H54 (cell line): ENCODE measurements around the gene TTC9.
A peak's percentile ranks its signal among the peaks of the same experiment; 100 is the strongest.

Source experiments
- DNase-seq: peaks from one replicate; pipeline ENCODE4 v3.0.0; 2011; ENCODE audit warnings: low spot score, mixed read lengths; ENCODE audit not compliant: insufficient read length
- FAIRE-seq: peaks from 3 replicates; lab custom pipeline; 2011; peaks lifted over from hg19 to GRCh38; lab: Jason Lieb, UNC
- POLR2A ChIP-seq: IDR thresholded peaks from 2 replicates; pipeline ENCODE4 v1.6.1; 2011; ENCODE audit warnings: low read depth, mild to moderate bottlenecking, low read length

TTC9 gene

DNA sequence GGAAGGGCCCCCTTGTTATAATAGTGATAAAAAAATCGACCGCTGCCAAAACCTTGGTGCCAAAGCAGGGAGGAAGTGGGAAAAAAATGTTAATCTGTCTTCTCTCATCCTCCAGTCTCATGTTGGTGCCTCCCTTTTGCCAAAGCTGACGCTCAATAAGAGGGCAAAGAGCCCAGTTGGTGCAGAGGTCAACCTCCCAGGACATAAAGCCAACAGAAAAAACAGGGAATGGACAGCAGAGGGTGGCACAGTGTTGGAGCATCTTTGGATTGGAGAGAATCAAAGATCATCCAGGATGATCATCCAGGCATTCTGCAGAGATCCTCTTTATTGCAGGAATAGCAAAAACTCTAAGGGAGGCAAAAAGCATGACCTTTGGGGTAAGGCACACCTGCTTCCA, 9.8 kb upstream of the TTC9 start:
- no peak for FAIRE-seq

DNA sequence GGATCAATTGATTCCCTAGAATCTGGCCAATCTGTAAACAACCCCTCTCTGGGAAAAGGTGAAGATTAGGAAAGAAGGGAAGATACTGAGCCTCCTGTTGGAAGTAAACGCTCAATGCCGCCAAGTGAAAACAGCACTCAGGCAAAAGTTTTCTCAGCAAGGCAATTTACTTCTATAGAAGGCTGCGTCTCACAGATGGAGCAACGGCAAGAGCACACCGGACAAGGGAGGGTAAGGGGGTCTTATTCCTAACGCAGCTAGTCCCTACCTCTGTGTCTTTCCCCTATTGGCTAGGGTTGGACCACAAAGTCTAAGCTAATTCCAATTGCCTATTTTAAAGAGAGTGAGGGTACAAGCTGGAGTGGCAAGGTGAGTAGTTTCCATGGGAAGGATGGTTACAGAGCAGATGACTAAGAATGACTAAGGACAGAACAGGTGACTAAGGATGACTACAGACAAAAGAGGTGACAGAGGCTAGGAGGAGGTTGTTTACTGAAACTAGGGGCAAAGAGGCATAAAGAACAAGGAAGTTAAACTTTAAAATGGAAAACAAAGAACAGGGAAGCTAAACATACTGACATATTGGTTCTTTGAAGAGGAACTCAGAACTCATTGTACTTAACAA, 5.6 kb upstream of the TTC9 start:
- no peak for TF ChIP-seq POLR2A
- FAIRE-seq (no peak), DNase-seq (no peak)

More for the DNA sequence above, 9.8 kb upstream of the TTC9 start:
- no peak for TF ChIP-seq POLR2A
- DNase-seq: no peak

DNA sequence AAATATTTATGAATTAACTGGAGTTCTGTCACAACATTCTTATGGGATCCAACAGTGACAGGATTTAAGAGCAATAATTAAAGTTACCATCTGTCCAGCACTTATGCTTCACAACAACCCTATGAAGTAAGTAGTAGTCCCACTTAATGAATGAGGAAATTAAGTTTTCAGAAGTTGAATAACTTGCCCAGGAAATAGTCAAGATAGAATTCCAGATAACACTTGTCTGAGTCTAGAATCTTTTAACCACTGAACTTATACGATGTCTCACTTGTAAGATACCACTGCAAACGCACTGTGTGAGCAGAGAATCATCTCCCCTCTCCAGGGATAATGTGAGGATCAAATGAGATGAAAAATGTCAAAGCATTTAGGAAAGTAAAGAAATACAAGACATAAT, 3.3 kb upstream of the TTC9 start:
- FAIRE-seq: no peak
- DNase-seq: no peak
- TF ChIP-seq POLR2A: no peak

DNA sequence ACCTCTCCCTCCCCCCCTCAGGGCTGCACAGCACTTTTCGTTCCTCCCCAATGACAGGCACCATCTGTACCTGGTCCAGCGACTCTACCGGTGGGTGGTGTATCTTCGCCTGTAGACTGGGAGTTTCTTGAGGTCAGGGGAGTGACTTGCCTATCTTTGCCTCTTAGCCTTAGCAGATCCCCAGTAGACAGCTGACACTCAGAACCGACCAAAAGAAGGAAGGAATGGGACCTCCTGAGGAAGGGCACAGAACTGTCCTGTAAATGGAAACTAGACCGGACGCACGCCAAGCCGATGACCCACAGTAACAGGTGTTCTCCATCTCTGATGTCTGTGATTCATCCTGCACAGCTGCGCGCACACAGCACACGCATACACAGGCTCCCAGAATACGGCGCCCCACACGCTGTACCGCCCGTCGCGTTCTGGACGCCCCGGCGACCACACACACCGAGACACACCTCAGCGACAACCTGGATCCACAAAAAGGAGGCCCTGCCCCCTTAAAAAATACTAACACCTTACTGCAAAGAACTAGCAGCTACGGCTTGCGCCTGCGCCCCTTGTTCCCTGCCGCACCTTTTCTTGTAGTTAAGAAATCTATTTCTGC, 673 bp upstream of the TTC9 start:
- peak; percentile 44 for DNase-seq
- no peak for FAIRE-seq
- TF ChIP-seq POLR2A: no peak

DNA sequence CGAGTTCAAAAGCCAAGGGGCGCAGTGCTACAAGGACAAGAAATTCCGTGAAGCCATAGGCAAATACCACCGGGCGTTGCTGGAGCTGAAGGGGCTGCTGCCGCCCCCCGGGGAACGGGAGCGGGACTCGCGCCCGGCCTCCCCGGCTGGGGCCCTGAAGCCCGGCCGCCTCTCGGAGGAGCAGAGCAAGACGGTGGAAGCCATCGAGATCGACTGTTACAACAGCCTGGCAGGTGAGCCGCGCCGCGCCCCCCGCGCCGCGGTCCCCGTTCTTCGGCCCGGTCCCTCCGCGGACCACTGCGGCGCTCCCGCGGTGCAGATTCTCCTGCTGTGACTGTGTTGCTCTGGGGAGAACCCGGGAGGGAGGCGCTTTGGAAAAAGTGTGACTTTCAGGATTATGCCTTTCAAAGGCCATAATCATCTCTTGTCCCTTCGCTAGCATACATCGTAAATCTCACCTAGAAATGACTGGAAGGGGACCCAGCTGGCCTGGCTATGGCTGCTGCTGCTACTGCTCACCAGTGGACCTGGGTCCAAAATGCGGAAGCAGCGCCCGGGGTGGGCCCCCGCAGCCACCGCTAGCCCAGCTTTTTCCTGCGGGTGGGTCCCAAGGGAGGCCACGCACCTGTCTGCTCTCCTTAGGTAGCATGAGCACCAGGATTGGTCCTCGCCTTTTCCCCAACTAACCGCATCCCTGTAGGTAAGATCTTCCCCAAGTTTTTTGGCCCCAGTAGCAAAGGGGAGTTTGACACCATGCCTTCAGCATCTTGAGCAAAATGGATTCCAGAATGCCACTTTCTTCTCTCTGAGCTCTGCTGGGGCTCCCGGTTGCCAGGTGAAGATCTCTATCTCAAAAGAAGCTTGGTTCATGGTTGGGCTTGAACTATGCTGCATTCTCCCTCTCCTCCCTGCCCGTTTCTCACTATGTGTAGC, 853 bp downstream of the TTC9 start:
- no peak for DNase-seq
- no peak for FAIRE-seq
- TF ChIP-seq POLR2A: no peak

DNA sequence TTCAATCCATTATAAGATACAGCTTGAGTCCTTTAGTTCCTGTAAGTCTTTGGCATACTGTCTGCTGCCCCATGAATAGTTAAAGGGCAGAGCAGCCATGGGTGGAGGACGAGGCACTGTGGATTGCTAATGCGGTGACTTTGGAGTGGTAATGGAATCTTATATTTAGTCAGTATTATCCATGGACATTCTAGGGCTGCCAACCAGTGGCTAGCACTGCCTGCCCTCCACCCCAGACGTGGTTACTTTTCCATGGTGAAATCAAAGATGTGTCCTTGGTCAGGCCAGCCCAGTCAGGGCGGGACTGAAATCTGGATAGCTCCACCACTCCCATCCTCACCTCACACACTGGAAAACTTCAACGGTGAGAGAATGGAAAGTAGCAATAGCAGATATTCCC, 2.3 kb downstream of the TTC9 start:
- TF ChIP-seq POLR2A: no peak
- no peak for DNase-seq
- no peak for FAIRE-seq

DNA sequence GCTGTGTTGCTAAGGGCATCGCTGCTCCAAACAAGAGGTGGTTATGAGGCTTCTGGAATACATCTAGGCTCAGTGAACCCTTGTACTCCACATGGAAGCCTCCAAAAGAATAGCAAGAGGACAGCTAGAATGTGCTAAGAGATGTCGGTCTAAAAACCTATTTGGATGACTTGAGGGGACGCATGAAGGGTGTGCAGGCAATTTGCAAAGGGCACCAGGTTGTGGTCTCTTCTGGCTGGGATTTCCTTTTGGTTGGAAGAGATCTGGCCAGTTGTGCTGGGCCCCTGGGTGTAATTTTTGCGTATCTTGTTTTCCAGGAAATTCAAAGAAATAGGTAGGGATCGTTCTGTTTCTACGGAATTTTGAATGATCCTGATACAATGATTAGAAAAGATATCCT, 4.2 kb downstream of the TTC9 start:
- no peak for TF ChIP-seq POLR2A
- DNase-seq (no peak), FAIRE-seq (no peak)

DNA sequence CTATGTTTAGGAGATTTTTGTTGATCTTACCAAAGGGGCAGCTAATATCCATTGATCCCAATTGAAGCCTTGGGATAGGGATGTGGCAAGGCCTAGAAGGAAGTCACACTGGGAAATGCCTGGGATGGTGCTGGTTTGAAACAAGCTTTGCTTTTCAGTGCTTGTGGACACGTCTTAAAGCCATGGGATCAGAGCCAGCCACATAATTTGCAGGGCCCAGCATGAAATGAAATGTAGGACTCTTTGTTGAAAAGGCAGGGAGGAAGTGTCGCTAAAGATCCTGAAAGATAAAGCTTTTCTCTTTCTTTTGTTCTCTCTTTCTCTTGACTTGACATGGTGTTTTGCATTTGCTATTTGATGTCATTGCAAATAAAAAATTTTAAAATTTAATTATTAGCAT, 5.0 kb downstream of the TTC9 start:
- DNase-seq (no peak), FAIRE-seq (no peak)
- no peak for TF ChIP-seq POLR2A

DNA sequence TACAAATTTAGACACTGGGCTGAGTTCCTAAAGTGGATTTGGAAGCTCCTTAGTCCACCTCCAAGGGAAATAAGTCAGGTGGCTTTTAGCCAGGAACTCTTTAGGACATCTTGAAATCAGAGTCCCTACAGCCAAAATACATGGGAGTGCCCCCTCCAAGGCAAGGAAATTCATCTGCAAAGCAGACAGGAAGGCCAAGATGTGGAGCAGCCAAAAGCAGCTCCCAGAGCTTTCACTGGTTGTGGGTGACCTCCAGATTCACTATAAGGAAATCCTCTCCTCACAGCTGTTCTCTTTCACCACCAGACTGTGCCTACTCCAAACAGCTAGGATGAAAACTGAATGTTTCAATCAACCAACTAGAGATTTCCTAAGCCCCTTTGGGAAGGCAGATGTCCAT, 6.6 kb downstream of the TTC9 start:
- TF ChIP-seq POLR2A: no peak
- FAIRE-seq (no peak), DNase-seq (no peak)

DNA sequence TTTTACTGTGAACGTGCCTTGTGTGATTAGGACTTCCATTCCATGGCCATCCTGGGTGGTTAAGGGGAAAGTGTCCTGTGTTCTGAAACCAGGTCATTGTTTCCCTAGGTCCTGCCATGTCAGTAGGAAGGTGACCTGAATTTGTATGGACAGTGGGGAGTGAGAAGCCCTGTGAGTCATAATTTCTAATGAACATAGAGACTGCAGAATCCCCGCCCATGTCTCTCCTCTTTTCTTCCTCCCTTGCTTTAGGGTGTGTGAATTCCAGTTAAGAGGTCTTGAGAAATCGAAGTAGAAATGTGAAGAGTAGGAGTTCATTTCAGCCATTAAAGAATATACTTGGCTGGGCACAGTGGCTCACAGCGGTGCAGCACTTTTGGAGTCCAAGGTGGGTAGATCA, 8.1 kb downstream of the TTC9 start:
- TF ChIP-seq POLR2A: no peak
- DNase-seq (no peak), FAIRE-seq (no peak)

DNA sequence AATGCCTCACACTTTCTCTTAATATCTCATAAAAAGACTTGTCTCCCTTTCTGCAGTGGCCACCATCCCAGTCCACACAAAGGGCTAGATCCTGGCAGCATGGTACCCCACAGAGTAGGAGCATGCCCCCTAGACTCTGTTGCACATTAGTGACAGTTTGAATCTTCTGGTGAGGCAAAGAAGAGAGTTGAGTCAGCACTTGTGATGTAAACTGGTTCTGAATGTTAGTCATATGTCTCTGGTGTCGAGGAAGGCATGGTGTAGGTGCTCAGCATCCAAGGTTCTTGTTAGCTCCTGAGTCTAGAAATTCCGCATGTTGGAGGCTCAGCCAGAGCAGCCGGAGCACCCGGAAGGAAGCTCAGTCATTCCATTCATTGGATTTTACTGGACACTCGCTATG, 9.8 kb downstream of the TTC9 start:
- TF ChIP-seq POLR2A: no peak
- DNase-seq: no peak
- no peak for FAIRE-seq

DNA sequence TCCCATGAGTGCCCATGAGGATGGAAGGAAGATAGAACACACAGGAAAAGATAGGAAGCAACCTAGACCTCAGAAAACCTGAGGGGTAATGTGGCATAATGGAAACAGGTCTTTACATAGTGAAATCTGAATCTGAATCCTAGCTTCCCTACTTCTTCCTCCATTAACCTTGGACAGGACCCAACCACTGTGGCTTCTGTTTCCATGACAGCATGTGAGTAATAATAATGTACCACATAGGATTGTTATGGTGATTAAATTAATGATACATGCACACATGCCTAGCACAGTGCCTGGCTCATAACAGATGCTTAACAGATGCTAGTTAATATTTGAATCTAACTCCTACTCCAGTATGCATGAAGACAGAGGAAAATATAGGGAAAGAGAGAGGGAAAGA, 11.2 kb downstream of the TTC9 start:
- DNase-seq (no peak), FAIRE-seq (no peak)
- no peak for TF ChIP-seq POLR2A

DNA sequence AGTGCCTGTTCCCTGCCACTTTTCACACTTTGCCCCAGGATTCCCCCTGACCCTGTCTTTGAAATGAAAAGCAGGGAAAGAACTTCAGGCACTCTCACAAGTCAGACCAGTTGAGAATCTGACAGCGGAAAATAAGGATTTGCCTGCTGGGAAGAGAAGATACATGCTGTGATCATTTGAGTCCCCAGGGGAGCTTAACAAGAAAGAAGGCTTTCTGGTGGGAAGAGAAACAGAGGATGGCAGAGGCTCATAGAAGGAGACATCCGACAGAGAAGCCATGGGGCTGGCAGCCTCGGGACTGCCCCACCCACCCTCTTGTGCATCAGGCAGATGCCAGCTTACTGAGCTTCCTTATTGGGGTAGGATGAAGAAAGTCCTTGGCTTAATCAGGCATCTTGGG, 11.9 kb downstream of the TTC9 start:
- FAIRE-seq (no peak), DNase-seq (no peak)
- no peak for TF ChIP-seq POLR2A

DNA sequence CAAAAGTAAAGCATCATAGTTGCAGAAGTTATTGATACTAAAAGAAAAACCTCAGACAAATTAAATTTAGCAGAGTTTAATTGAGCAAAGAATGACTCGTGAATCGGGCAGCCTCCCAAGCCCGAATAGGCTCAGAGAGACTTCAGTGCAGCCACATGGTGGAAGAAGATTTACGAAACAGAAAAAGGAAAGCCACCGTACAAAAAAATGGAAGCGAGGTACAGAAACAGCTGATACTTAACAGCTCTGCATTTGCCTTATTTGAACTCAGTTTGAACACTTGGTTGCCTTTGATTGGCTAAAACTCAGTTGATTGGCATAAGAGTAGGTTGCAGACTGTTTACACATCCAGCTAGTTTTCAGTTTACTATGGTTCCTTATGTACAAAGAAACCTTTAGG, 12.9 kb downstream of the TTC9 start:
- TF ChIP-seq POLR2A: no peak
- FAIRE-seq: no peak
- no peak for DNase-seq

DNA sequence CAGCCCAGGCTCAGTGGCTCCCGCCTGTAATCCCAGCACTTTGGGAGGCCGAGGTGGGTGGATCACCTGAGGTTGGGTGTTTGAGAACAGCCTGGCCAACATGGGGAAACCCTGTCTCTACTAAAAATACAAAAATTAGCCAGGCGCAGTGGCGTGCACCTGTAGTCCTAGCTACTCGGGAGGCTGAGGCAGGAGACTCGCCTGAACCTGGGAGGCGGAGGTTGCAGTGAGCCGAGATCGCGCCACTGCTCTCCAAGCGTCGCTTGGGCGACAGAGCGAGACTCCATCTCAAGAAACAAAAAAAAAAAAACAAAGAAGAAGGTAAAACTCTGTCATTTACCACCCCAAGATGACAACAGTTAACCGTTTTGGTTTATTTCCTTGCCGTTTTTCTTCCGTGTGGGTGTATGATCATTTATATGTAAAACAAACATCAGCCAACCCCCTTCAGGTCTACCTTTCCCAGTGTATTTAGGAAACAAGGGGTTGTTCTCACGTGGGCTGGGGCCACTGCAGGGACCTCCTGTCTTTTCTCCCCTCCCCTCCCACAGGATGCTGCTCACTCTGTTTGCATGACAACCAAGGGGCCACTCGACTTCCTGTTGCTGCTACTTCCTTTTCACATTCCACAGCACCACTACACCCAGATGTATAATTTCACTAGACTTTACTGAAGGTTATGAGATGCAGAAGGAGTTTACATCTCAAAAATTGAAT, 13.6 kb downstream of the TTC9 start:
- FAIRE-seq: no peak
- DNase-seq: no peak
- TF ChIP-seq POLR2A: no peak
